ENCODE data around the gene FOXF1.

Gene FOXF1

GRCh38 chr16:86466696-86467406 lies 43.5 kb upstream of the FOXF1 start:
- Histone ChIP-seq H3K4me3 (ENCODE audit: low read depth, low read length) (no peak overlapping the region), H3K4me1 (no peaks in the 10 kb centered on the region), H3K36me3 (no peaks in the 10 kb centered on the region), H3K27me3 (no peaks in the 10 kb centered on the region), H3K9me3 (no peaks in the 10 kb centered on the region; the same call in 1 of the 2 replicates)
- DNase-seq = no peak
- TF ChIP-seq CTCF (IDR thresholded peaks at IDR 0.05; ENCODE audit: low read depth, low read length) = no peak

GRCh38 chr16:86467490-86467889 lies 42.8 kb upstream of the FOXF1 start:
- Histone ChIP-seq H3K4me3 (ENCODE audit: low read depth, low read length) (no peak overlapping the region), H3K27me3 (no peaks in the 10 kb centered on the region), H3K36me3 (no peaks in the 10 kb centered on the region)

GRCh38 chr16:86470964-86471363 lies 39.4 kb upstream of the FOXF1 start:
- Histone ChIP-seq H3K27me3 (no peaks in the 10 kb centered on the region), H3K9me3 (peaks cover 4% of the 10 kb centered on the region), H3K4me1 (peaks cover 2% of the 10 kb centered on the region), H3K4me3 (ENCODE audit: low read depth, low read length) (no peak overlapping the region), H3K36me3 (no peaks in the 10 kb centered on the region)
- no peak for DNase-seq
- TF ChIP-seq CTCF (IDR thresholded peaks at IDR 0.05; ENCODE audit: low read depth, low read length) = no peak

More at GRCh38 chr16:86467490-86467889, 42.8 kb upstream of the FOXF1 start:
- no peak for TF ChIP-seq CTCF (IDR thresholded peaks at IDR 0.05; ENCODE audit: low read depth, low read length)
- DNase-seq = no peak
- Histone ChIP-seq H3K9me3 (peaks cover 3% of the 10 kb centered on the region), H3K4me1 (no peaks in the 10 kb centered on the region)

- Histone ChIP-seq H3K36me3 (no peaks in the 10 kb centered on the region), H3K4me3 (ENCODE audit: low read depth, low read length) (no peak overlapping the region), H3K27me3 (no peaks in the 10 kb centered on the region), H3K4me1 (peaks cover 7% of the 10 kb centered on the region), H3K9me3 (peaks cover 4% of the 10 kb centered on the region)
- TF ChIP-seq CTCF (IDR thresholded peaks at IDR 0.05; ENCODE audit: low read depth, low read length) = no peak
- no peak for DNase-seq
These were observed 38.4 kb upstream of the FOXF1 start for GRCh38 chr16:86471896-86472295.

- H3K36me3 ChIP-seq = no peaks in the 10 kb centered on the region
- H3K27me3 ChIP-seq = no peaks in the 10 kb centered on the region
- H3K4me1 ChIP-seq = peaks cover 7% of the 10 kb centered on the region
- H3K9me3 ChIP-seq = peaks cover 4% of the 10 kb centered on the region
- H3K4me3 ChIP-seq (ENCODE audit: low read depth, low read length) = no peak overlapping the region
- TF ChIP-seq CTCF (IDR thresholded peaks at IDR 0.05; ENCODE audit: low read depth, low read length) = no peak
- no peak for DNase-seq
These were observed 38.0 kb upstream of the FOXF1 start for GRCh38 chr16:86472366-86472765.

- no peaks in the 10 kb centered on the region for H3K27me3 ChIP-seq
- H3K4me3 ChIP-seq (ENCODE audit: low read depth, low read length) = no peak overlapping the region
- peaks cover 7% of the 10 kb centered on the region for H3K4me1 ChIP-seq
- TF ChIP-seq CTCF (IDR thresholded peaks at IDR 0.05; ENCODE audit: low read depth, low read length) = no peak
- no peak for DNase-seq
- H3K9me3 ChIP-seq = peaks cover 4% of the 10 kb centered on the region
- H3K36me3 ChIP-seq = no peaks in the 10 kb centered on the region
These were observed 33.3 kb upstream of the FOXF1 start for GRCh38 chr16:86476956-86477534.
